Breast epithelium (tissue), 4 donors: ENCODE results near the gene MAS1. TPM values are rescaled to one million over a fixed set of nuclear protein-coding genes. Genes with fewer than 3 reads are reported as not detected.

ENCODE experiments used
- DNase-seq, 2 donors: peaks; one replicate each; pipeline ENCODE4 v3.0.0-alpha.2; 2019; ENCODE audit warnings: low spot score in 2 of 2
- H3K27ac ChIP-seq, 2 donors: fragments of 200-600 bp; sonication (generic) in 1 of 2; one replicate each; pipeline ENCODE4 v1.5.1; 2016 to 2019; ENCODE audit warnings: mild to moderate bottlenecking in 1 of 2
- H3K27me3 ChIP-seq, 2 donors: fragments of 200-600 bp; sonication (generic) in 1 of 2; one replicate each; pipeline versions ENCODE4 v1.5.1 to v1.6.0; 2017 to 2019; ENCODE audit warnings: control low read depth in 1 of 2, mild to moderate bottlenecking in 1 of 2
- H3K36me3 ChIP-seq: fragments of 200-600 bp; one replicate; pipeline ENCODE4 v1.5.1; 2019
- H3K4me1 ChIP-seq, 2 donors: fragments of 200-600 bp; sonication (generic); one replicate each; pipeline ENCODE4 v1.5.1; 2016 to 2019; ENCODE audit warnings: control low read depth in 1 of 2
- H3K4me3 ChIP-seq, 3 donors: fragments of 200-600 bp; sonication (generic); 1 replicate in 2 of 3; 2 replicates in 1 of 3; pipeline ENCODE4 v1.5.1; 2016 to 2019; ENCODE audit warnings: mild to moderate bottlenecking in 3 of 3, moderate library complexity in 2 of 3
- H3K9me3 ChIP-seq, 2 donors: fragments of 200-600 bp; sonication (generic) in 1 of 2; one replicate each; pipeline ENCODE4 v1.5.1; 2016 to 2019; ENCODE audit warnings: control low read depth in 1 of 2
- CTCF ChIP-seq, 3 donors: fragments of 450-650 bp; IDR thresholded peaks; one replicate each; pipeline ENCODE4 v1.5.1; 2016 to 2017; ENCODE audit warnings: antibody characterized with exemption in 3 of 3, mild to moderate bottlenecking in 3 of 3, moderate library complexity in 3 of 3
- POLR2A ChIP-seq: fragments of 450-650 bp; IDR thresholded peaks from one replicate; pipeline ENCODE4 v1.6.1; 2016; ENCODE audit warnings: antibody characterized with exemption, mild to moderate bottlenecking, moderate library complexity
- POLR2AphosphoS5 ChIP-seq, 3 donors: sonication (generic); formaldehyde crosslinking; IDR thresholded peaks; one replicate each; pipeline ENCODE4 v1.6.1; 2017; ENCODE audit warnings: antibody characterized with exemption in 3 of 3
- intact Hi-C: fragments of 100-400 bp; cut with DNase I; formaldehyde crosslinking; loops from one replicate; pipeline ENCODE4 v1.15.1; 2023; ENCODE audit warnings: low total_unique reads
- total RNA-seq, 3 donors: library from RNA; depleted of rRNA; stranded (reverse); fragments of >200 nt; gene quantifications; one replicate each; pipeline ENCODE4 v1.1.0, GENCODE V29; 2016

The MAS1 gene
- total RNA-seq, 3 donors from 2014 or later: not detected

GRCh38 chr6:159908535-159908934, 17.7 kb downstream of the MAS1 start:
- no peaks in the 10 kb centered on the region for H3K4me1 ChIP-seq
- H3K27me3 ChIP-seq: peaks cover 0 to 11% of the 10 kb centered on the region in 2 donors
- no peak overlapping the region for H3K4me3 ChIP-seq
- no peak overlapping the region for H3K27ac ChIP-seq
- no peak for DNase-seq
- TF ChIP-seq CTCF (IDR thresholded peaks at IDR 0.05) (no peak), POLR2AphosphoS5 (IDR thresholded peaks at IDR 0.05) (no peak), POLR2A (no peak)
- intact Hi-C loops: loop anchor here (10.0 kb wide), 1 partner anchor 374 kb away; no protein-coding TSS in a partner anchor
- no peaks in the 10 kb centered on the region for H3K9me3 ChIP-seq
- H3K36me3 ChIP-seq: no peaks in the 10 kb centered on the region

- Histone ChIP-seq H3K27me3 (peaks cover 0 to 11% of the 10 kb centered on the region in 2 donors), H3K36me3 (no peaks in the 10 kb centered on the region), H3K27ac (no peak overlapping the region), H3K4me3 (no peak overlapping the region), H3K4me1 (no peaks in the 10 kb centered on the region), H3K9me3 (no peaks in the 10 kb centered on the region)
- no peak for DNase-seq
- intact Hi-C loops: loop anchor here (10.0 kb wide), 1 partner anchor 374 kb away; no protein-coding TSS in a partner anchor
- TF ChIP-seq POLR2AphosphoS5 (IDR thresholded peaks at IDR 0.05): no peak
- TF ChIP-seq CTCF (IDR thresholded peaks at IDR 0.05): no peak
- TF ChIP-seq POLR2A: no peak
Measured at GRCh38 chr6:159908979-159909378, 18.2 kb downstream of the MAS1 start.

- no peaks in the 10 kb centered on the region for H3K9me3 ChIP-seq
- no peak for DNase-seq
- H3K27ac ChIP-seq: no peak overlapping the region
- intact Hi-C loops: no loop called here
- H3K27me3 ChIP-seq: peaks cover 0 to 11% of the 10 kb centered on the region in 2 donors
- TF ChIP-seq CTCF (IDR thresholded peaks at IDR 0.05) (no peak), POLR2AphosphoS5 (IDR thresholded peaks at IDR 0.05) (no peak), POLR2A (no peak)
- H3K4me3 ChIP-seq: no peak overlapping the region
- no peaks in the 10 kb centered on the region for H3K4me1 ChIP-seq
- H3K36me3 ChIP-seq: no peaks in the 10 kb centered on the region
Measured at GRCh38 chr6:159910342-159910741, 19.6 kb downstream of the MAS1 start.

GRCh38 chr6:159913375-159913774, 22.6 kb downstream of the MAS1 start:
- intact Hi-C loops: no loop called here
- Histone ChIP-seq H3K9me3 (no peaks in the 10 kb centered on the region), H3K27ac (no peak overlapping the region)

More at GRCh38 chr6:159913375-159913774, 22.6 kb downstream of the MAS1 start:
- DNase-seq: no peak
- Histone ChIP-seq H3K36me3 (no peaks in the 10 kb centered on the region), H3K4me1 (no peaks in the 10 kb centered on the region), H3K4me3 (no peak overlapping the region), H3K27me3 (peaks cover 0 to 11% of the 10 kb centered on the region in 2 donors)
- no peak for TF ChIP-seq POLR2A
- TF ChIP-seq POLR2AphosphoS5 (IDR thresholded peaks at IDR 0.05): no peak
- TF ChIP-seq CTCF (IDR thresholded peaks at IDR 0.05): no peak
